LoVo (cell line): Measurements from ENCODE around the gene RTRAF.

Source experiments
- DNase-seq: peaks from one replicate; pipeline ENCODE4 v3.0.0-alpha.2; 2016; ENCODE audit warnings: low spot score

Gene RTRAF

DNA sequence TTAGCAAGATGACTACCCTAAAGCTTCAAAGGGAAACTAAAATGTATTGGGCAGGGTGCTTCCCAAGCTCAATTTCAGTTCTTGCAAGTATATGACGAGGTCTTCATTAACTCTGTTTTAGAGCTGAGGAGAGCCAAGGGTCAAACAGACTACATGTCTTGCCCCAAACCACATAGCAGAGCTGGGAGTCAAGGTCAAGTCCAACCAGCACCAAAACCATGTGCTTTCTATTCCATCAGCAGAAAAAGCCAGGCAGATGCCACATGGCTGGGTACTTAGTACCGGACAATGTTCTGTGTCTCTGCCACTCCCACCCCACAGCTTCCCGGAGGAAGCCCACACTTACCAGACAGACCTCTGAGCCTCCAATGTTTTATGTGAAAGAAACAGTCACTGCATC is 61.9 kb downstream of the RTRAF start:
- no peak for DNase-seq

DNA sequence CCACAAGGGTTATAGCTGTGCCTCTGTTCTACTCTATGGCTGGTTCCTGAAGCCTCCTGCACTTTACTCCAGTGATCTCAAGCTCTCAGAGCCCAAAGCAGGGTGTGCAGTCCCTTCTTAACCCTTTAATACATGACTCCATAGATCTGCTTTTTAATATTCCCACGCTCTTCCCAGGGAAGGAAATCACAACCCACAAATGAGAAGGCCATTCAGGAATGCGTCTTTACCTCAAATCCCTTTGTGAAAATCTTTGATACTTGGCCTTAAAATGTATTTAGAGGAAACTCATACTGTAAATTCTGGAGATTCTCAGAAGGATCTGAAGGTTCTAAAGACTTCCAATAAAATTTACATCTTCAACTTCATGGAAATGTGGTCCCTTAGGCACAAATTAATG is 62.5 kb downstream of the RTRAF start:
- no peak for DNase-seq

DNA sequence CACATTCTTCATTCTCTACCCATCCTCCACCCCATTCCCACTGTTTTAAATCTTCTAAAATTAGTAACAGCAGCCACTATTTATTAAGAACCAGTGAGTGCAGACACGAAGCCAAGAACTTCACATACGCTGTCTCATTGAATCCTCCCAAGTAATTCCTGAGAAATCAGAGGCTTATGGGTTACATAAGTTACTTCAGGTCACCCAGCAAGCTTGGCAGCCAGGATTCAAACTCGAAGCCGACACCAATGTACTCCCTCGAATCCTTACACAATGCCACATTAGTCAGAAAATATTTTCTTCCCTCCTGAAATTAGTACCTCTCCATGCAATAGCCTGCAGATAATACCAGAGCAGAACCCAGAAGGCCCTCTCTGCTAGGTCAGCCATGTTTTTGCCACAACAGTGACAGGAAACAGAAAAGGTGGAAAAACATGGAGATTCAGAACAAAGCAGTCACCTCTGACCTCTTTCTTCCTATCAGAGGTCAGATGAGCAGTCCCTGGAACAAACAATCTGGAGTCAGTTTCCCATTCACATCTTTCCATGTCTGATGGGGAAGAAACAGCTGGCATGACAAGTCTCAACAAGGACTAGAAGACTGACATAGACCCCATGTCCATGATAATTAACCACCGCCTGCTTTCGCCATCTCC is 63.1 kb downstream of the RTRAF start:
- DNase-seq, result no peak

DNA sequence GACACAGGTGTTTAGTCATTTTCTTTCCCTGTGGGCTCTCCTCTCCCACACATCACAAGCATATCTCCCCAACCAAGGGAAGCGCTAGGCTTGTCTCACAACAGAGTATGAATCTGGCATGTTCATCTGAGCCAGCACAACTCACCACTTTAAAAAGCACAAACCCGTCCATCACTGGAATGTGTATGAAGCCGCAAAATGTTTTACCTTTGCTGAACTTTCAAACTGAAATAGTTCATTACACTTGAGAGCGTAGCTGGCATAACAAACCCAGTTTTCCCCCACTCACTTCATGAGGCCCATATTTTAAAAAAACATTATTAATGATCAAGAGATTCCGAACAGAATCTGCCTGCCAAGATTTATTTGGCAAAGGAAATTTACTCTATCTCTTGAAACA is 63.7 kb downstream of the RTRAF start:
- DNase-seq, result no peak

DNA sequence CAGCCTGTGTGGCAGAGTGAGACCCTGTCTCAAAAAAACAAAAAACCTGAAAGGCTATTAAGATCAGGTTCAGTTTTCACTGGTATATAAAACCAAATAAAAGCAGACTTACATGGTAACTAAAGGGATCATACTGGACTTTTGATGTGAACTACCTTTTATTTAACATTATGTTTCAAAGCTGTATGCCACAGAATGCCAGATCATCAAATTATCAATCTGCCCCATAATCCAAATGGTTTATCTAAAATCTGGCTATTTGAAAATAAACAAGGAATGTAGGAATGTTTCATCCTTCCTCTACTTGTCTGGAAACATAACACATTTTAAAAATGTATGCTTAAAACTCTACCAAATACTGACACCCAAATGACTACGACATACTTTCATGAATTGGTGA is 65.3 kb downstream of the RTRAF start:
- DNase-seq, result no peak

DNA sequence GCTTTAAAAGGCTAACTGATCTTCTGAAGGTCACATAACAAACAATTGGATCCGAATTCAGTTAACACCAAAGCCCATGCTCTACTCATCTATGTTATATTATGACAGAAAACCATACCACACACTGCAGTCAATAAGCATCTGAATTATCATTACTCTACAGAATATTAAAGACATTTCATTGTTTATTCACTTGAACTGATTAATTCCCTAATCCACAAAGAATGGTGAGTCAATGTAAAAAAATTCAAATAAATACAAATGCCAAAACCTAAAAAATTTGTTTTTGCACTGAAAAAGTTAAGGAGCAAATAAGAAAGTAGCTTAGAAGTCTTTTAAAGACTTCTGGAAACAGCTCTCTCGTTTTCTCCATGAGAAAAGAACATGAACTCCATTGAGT is 65.8 kb downstream of the RTRAF start:
- no peak for DNase-seq

DNA sequence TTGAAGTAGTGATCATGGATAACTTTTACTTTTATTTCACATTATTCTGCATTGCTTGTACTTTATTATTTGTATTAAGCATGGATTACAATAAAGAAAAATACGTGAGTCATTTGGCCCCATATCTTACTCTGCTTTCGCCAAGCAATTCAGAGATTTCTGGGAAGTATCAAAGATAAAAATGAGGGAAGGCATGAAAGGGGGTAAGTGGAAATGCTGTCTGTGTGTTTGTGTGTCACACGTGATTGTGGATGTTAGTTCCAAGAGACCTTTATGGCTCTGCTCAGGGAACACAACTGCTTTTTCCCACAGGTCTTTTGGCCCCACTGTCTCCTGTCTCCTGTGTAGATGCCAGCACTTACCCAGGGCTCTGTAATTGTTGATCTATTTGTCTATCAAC is 69.0 kb downstream of the RTRAF start:
- DNase-seq, result no peak

DNA sequence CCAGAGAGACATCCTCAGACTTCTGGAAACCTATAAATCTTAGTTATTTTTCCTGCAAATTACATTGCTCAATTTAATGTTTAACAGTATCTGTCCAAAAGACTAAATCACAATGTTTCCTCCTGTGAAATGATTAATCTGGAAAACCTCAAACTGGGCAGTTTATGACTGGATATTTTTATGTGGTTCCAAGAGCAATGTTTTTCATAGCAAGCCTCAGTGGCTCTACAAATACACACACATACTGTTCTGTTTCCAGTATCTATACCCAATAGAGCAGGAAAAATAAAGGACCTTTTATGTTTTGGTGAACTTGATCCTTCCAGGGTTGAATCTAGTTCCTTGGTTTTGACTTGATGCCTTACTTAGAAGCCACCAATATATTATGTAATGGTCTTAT is 70.3 kb downstream of the RTRAF start:
- no peak for DNase-seq

DNA sequence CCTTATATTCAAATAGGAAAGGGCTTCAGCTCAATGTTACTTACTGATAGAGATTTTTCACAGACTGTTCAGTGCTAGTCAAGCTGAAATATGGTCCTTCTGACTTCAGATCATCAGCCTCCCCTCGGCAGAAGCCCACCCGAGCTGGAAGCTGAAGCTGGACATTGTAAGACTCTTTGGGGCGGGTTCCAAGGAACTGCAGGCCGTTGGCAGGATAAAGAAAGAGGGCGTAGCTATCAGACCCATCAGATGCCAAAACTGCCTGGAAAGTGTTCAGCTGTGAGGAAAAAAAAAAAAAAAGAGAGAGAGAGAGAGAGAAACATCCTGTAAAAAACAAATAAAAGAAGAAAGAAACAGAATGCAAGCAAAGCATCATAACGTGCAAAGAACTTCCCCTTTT is 70.7 kb downstream of the RTRAF start:
- DNase-seq, result no peak
